ENCODE measurements around the gene ASTN2.

- TF ChIP-seq, protein P1, sequence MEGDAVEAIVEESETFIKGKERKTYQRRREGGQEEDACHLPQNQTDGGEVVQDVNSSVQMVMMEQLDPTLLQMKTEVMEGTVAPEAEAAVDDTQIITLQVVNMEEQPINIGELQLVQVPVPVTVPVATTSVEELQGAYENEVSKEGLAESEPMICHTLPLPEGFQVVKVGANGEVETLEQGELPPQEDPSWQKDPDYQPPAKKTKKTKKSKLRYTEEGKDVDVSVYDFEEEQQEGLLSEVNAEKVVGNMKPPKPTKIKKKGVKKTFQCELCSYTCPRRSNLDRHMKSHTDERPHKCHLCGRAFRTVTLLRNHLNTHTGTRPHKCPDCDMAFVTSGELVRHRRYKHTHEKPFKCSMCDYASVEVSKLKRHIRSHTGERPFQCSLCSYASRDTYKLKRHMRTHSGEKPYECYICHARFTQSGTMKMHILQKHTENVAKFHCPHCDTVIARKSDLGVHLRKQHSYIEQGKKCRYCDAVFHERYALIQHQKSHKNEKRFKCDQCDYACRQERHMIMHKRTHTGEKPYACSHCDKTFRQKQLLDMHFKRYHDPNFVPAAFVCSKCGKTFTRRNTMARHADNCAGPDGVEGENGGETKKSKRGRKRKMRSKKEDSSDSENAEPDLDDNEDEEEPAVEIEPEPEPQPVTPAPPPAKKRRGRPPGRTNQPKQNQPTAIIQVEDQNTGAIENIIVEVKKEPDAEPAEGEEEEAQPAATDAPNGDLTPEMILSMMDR (conservative IDR thresholded peaks at IDR 0.05; ENCODE audit: low read length), result no peak
- TF ChIP-seq EZH2phosphoT487 (IDR thresholded peaks at IDR 0.05; ENCODE audit: borderline replicate concordance, low read depth, low read length), result no peak
Measured at GRCh38 chr9:117010061-117010460, 404.8 kb downstream of the ASTN2 start.
